ENCODE data around the gene FAF1. TPM values are rescaled to one million over a fixed set of nuclear protein-coding genes. Genes with fewer than 3 reads are reported as not detected.

Gene FAF1
- total RNA-seq, 1 experiment from 2014 or later, result 109 TPM

GRCh38 chr1:50438945-50439344 lies 521.1 kb downstream of the FAF1 start:
- BruUV-seq (replicated peaks), result no TSS peak
- CTCF ChIA-PET, result no interaction called here
- POLR2A ChIA-PET (ENCODE audit: low non-redundant PET), result no interaction called here

DNA sequence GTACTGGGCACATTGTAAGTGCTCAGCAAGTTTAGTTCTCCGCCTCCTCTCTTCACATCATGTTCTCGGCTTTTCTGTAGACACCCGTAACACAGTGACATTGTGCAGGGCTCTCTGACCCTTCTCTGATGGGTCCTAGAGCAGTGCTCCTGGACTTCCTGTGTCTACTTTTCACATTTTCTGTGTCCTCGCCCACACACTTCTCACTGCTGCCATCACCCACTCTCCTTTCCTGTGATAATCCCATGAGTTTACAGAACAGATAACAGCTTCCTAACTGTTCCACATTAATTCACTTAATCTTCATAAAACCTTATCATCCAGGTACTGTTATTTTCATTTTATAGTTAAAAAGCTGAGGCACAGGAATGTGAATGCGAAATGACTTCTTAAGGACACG lies 523.6 kb downstream of the FAF1 start:
- Histone ChIP-seq H3K9me3 (ENCODE audit: low read depth, low read length, poor library complexity, severe bottlenecking) (no peaks in the 10 kb centered on the region), H3K4me1 (ENCODE audit: insufficient read depth, low read length, poor library complexity, severe bottlenecking) (no peaks in the 10 kb centered on the region), H3K36me3 (ENCODE audit: insufficient read depth, low read length, poor library complexity, severe bottlenecking) (no peaks in the 10 kb centered on the region), H3K4me3 (ENCODE audit: low read depth, low read length, poor library complexity, severe bottlenecking) (no peak overlapping the region), H3K27ac (ENCODE audit: low read depth, low read length, poor library complexity, severe bottlenecking) (no peak overlapping the region), H3K27me3 (replicated peaks; ENCODE audit: insufficient read depth, low read depth, low read length, poor library complexity) (peaks cover 10% of the 10 kb centered on the region)
- intact Hi-C loops (cut with micrococcal nuclease; ENCODE audit: unreplicated experiment), result no loop called here
- ChIA-PET POLR2A (ENCODE audit: low non-redundant PET) (no interaction called here), CTCF (no interaction called here)
- TF ChIP-seq EZH2 (IDR thresholded peaks at IDR 0.05; ENCODE audit: borderline replicate concordance, low read depth, low read length, poor library complexity, severe bottlenecking) (no peak), CTCF (conservative IDR thresholded peaks at IDR 0.05; ENCODE audit: low read depth, low read length) (no peak)
- no TSS peak for BruUV-seq (replicated peaks)
- no peak for DNase-seq (ENCODE audit: low spot score)

More at GRCh38 chr1:50438945-50439344, 521.1 kb downstream of the FAF1 start:
- Histone ChIP-seq H3K27me3 (replicated peaks; ENCODE audit: insufficient read depth, low read depth, low read length, poor library complexity) (no peaks in the 10 kb centered on the region), H3K4me1 (ENCODE audit: insufficient read depth, low read length, poor library complexity, severe bottlenecking) (no peaks in the 10 kb centered on the region), H3K27ac (ENCODE audit: low read depth, low read length, poor library complexity, severe bottlenecking) (no peak overlapping the region), H3K4me3 (ENCODE audit: low read depth, low read length, poor library complexity, severe bottlenecking) (no peak overlapping the region), H3K9me3 (ENCODE audit: low read depth, low read length, poor library complexity, severe bottlenecking) (no peaks in the 10 kb centered on the region), H3K36me3 (ENCODE audit: insufficient read depth, low read length, poor library complexity, severe bottlenecking) (no peaks in the 10 kb centered on the region)
- TF ChIP-seq CTCF (conservative IDR thresholded peaks at IDR 0.05; ENCODE audit: low read depth, low read length) (0 out of 2 replicates have a peak, but pooled peaks have one; percentile 12), EZH2 (IDR thresholded peaks at IDR 0.05; ENCODE audit: borderline replicate concordance, low read depth, low read length, poor library complexity, severe bottlenecking) (no peak)
- intact Hi-C loops (cut with micrococcal nuclease; ENCODE audit: unreplicated experiment), result no loop called here
- DNase-seq (ENCODE audit: low spot score), result no peak

- DNase-seq (ENCODE audit: low spot score), result no peak
- intact Hi-C loops (cut with micrococcal nuclease; ENCODE audit: unreplicated experiment), result no loop called here
- H3K27ac ChIP-seq (ENCODE audit: low read depth, low read length, poor library complexity, severe bottlenecking), result no peak overlapping the region
- peaks cover 75% of the 10 kb centered on the region for H3K27me3 ChIP-seq (replicated peaks; ENCODE audit: insufficient read depth, low read depth, low read length, poor library complexity)
- no peaks in the 10 kb centered on the region for H3K9me3 ChIP-seq (ENCODE audit: low read depth, low read length, poor library complexity, severe bottlenecking)
- TF ChIP-seq CTCF (conservative IDR thresholded peaks at IDR 0.05; ENCODE audit: low read depth, low read length), result no peak
- TF ChIP-seq EZH2 (IDR thresholded peaks at IDR 0.05; ENCODE audit: borderline replicate concordance, low read depth, low read length, poor library complexity, severe bottlenecking), result peak; percentile 26
- POLR2A ChIA-PET (ENCODE audit: low non-redundant PET), result no interaction called here
- no peak overlapping the region for H3K4me3 ChIP-seq (ENCODE audit: low read depth, low read length, poor library complexity, severe bottlenecking)
- peaks cover 8% of the 10 kb centered on the region for H3K4me1 ChIP-seq (ENCODE audit: insufficient read depth, low read length, poor library complexity, severe bottlenecking)
- BruUV-seq (replicated peaks), result no TSS peak
- H3K36me3 ChIP-seq (ENCODE audit: insufficient read depth, low read length, poor library complexity, severe bottlenecking), result no peaks in the 10 kb centered on the region
- CTCF ChIA-PET, result no interaction called here
Observed at GRCh38 chr1:50430010-50430405, 530.1 kb downstream of the FAF1 start.
